Astrocyte (in vitro differentiated cells and primary cell): ENCODE data around the gene CAT. TPM values are rescaled to one million over a fixed set of nuclear protein-coding genes. Genes with fewer than 3 reads are reported as not detected.

Source experiments
- DNase-seq: peaks from one replicate; pipeline ENCODE4 v3.0.0-alpha.2; 2010; ENCODE audit warnings: low read depth
- FAIRE-seq: peaks from 2 replicates; lab custom pipeline; 2011; peaks lifted over from hg19 to GRCh38; lab: Jason Lieb, UNC
- H2AFZ ChIP-seq: 2 replicates; pipeline ENCODE4 v1.6.0; 2012; ENCODE audit warnings: low read depth, low read length, inconsistent platforms
- H3K27ac ChIP-seq: 2 replicates; pipeline ENCODE4 v1.5.1; 2011; ENCODE audit warnings: low read depth, low read length, inconsistent platforms
- H3K27me3 ChIP-seq: 2 replicates; pipeline ENCODE4 v1.6.0; 2011; ENCODE audit warnings: low read length, inconsistent platforms; ENCODE audit not compliant: insufficient read depth
- H3K36me3 ChIP-seq: 2 replicates; pipeline ENCODE4 v1.5.1; 2011; ENCODE audit warnings: low read length, inconsistent platforms; ENCODE audit not compliant: insufficient read depth
- H3K4me1 ChIP-seq: 2 replicates; pipeline ENCODE4 v1.5.1; 2011; ENCODE audit warnings: low read length, inconsistent platforms; ENCODE audit not compliant: insufficient read depth
- H3K4me2 ChIP-seq: 2 replicates; pipeline ENCODE4 v1.6.0; 2012; ENCODE audit warnings: low read length, inconsistent platforms
- H3K4me3 ChIP-seq: 2 replicates; pipeline ENCODE4 v1.5.1; 2011; ENCODE audit warnings: low read depth, mild to moderate bottlenecking, low read length, inconsistent platforms; ENCODE audit not compliant: insufficient read depth
- H3K79me2 ChIP-seq: 2 replicates; pipeline ENCODE4 v1.6.0; 2012; ENCODE audit warnings: mild to moderate bottlenecking, low read length, inconsistent platforms; ENCODE audit not compliant: insufficient read depth
- H3K9ac ChIP-seq: 2 replicates; pipeline ENCODE4 v1.6.0; 2012; ENCODE audit warnings: mild to moderate bottlenecking, low read length, inconsistent platforms
- H3K9me3 ChIP-seq: 2 replicates; pipeline ENCODE4 v1.5.1; 2012; ENCODE audit warnings: low read depth, mild to moderate bottlenecking, low read length, inconsistent platforms; ENCODE audit not compliant: insufficient read depth
- H4K20me1 ChIP-seq: 2 replicates; pipeline ENCODE4 v1.6.0; 2012; ENCODE audit warnings: low read length, inconsistent platforms; ENCODE audit not compliant: insufficient read depth
- H3K27ac Mint-ChIP-seq: one replicate; pipeline ENCODE4 v1.8.0; 2021; ENCODE audit warnings: mild to moderate bottlenecking, mixed read lengths; ENCODE audit not compliant: unreplicated experiment
- H3K27me3 Mint-ChIP-seq: one replicate; pipeline ENCODE4 v1.8.0; 2021; ENCODE audit warnings: low read depth, mixed read lengths; ENCODE audit not compliant: unreplicated experiment
- H3K36me3 Mint-ChIP-seq: one replicate; pipeline ENCODE4 v1.8.0; 2021; ENCODE audit warnings: low read depth, mixed read lengths; ENCODE audit not compliant: unreplicated experiment
- H3K4me1 Mint-ChIP-seq: one replicate; pipeline ENCODE4 v1.8.0; 2021; ENCODE audit warnings: low read depth, mixed read lengths; ENCODE audit not compliant: unreplicated experiment
- H3K4me3 Mint-ChIP-seq: one replicate; pipeline ENCODE4 v1.8.0; 2021; ENCODE audit warnings: mild to moderate bottlenecking, moderate library complexity, mixed read lengths; ENCODE audit not compliant: unreplicated experiment
- H3K9me3 Mint-ChIP-seq: one replicate; pipeline ENCODE4 v1.8.0; 2021; ENCODE audit warnings: mild to moderate bottlenecking, mixed read lengths; ENCODE audit not compliant: unreplicated experiment
- EZH2 ChIP-seq: IDR thresholded peaks from 2 replicates; pipeline ENCODE4 v1.6.1; 2012; ENCODE audit warnings: mild to moderate bottlenecking, low read length, inconsistent platforms; ENCODE audit not compliant: insufficient read depth
- total RNA-seq: library from RNA; stranded (reverse); gene quantifications from 2 replicates; pipeline ENCODE4 v1.2.1, GENCODE V29; 2021
- TF ChIP-seq, protein P1 (sequence below): IDR thresholded peaks from 2 replicates; pipeline ENCODE4 v1.5.1; 2011; ENCODE audit warnings: low read depth, mild to moderate bottlenecking, inconsistent platforms, low read length, moderate library complexity; ENCODE audit not compliant: insufficient read depth

Gene CAT
- total RNA-seq, 1 donor from 2014 or later = 17.6 TPM

DNA sequence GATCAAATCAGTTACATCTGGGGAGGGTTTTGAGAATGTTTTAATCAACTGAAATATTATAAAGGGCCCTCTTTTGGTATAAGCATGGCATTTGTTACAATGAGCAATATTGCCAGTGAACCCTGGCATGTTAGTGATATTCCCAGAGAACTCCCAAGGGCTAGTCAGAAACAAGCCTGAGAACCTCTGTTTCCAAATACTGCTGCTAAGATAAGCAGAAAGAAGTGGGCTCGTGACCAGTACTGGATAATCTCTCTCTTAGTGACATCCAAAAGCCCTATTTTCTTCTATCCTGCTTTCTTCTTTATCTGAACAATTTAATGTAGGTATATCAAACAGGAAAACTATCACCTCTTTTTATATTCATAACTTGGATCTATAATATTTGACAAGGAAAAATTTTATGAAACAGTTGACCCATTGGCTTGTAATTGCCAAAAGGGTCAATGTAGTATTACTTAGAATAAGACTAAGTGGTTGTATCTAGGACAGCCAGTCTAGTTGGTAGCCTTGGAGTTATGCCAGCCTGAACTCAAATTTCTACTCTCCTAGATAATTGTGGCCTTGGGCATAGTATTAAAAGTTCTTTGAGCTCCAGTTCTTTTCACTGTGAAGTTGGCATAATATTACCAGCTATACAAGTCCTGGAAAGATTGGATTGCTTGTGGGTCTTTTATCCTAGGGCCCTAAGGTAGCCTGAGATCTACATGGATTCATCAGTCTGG is 15.7 kb downstream of the CAT start:
- no peak overlapping the region for H2AFZ ChIP-seq
- DNase-seq (no peak), FAIRE-seq (no peak)
- H3K36me3 ChIP-seq = peaks cover 35% of the 10 kb centered on the region
- no peak overlapping the region for H3K27ac ChIP-seq
- H3K27ac Mint-ChIP-seq = no peak overlapping the region
- no peaks in the 10 kb centered on the region for H3K4me1 ChIP-seq
- no peak overlapping the region for H3K4me3 Mint-ChIP-seq
- H3K9me3 ChIP-seq = no peaks in the 10 kb centered on the region
- no peaks in the 10 kb centered on the region for H3K27me3 ChIP-seq
- no peaks in the 10 kb centered on the region for H3K9me3 Mint-ChIP-seq
- no peak for TF ChIP-seq EZH2
- TF ChIP-seq, protein P1, sequence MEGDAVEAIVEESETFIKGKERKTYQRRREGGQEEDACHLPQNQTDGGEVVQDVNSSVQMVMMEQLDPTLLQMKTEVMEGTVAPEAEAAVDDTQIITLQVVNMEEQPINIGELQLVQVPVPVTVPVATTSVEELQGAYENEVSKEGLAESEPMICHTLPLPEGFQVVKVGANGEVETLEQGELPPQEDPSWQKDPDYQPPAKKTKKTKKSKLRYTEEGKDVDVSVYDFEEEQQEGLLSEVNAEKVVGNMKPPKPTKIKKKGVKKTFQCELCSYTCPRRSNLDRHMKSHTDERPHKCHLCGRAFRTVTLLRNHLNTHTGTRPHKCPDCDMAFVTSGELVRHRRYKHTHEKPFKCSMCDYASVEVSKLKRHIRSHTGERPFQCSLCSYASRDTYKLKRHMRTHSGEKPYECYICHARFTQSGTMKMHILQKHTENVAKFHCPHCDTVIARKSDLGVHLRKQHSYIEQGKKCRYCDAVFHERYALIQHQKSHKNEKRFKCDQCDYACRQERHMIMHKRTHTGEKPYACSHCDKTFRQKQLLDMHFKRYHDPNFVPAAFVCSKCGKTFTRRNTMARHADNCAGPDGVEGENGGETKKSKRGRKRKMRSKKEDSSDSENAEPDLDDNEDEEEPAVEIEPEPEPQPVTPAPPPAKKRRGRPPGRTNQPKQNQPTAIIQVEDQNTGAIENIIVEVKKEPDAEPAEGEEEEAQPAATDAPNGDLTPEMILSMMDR = no peak
- H3K4me1 Mint-ChIP-seq = peaks cover 9% of the 10 kb centered on the region
- no peaks in the 10 kb centered on the region for H3K27me3 Mint-ChIP-seq
- H3K36me3 Mint-ChIP-seq = peaks cover 28% of the 10 kb centered on the region
- H3K9ac ChIP-seq = no peak overlapping the region
- H3K79me2 ChIP-seq = no peaks in the 10 kb centered on the region
- H3K4me2 ChIP-seq = no peak overlapping the region
- no peaks in the 10 kb centered on the region for H4K20me1 ChIP-seq
- no peak overlapping the region for H3K4me3 ChIP-seq

DNA sequence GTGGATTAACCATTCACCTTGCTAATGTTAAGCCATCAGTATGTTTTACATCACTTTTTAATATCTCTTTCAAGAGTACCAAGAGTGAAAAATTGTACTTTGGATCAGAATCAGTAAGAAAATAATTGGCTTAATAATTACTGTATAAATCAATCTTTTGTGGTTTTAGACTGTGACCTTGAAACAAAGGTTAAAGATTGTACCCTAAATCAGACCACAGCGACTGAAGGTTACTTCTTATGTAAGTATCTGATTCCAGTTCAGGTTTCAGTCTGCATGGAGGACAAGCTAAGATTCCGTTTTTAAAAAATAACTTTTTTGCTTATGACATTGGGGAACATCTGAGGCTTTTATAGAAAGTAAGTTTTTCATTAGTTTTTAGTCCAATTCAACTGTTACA is 18.9 kb downstream of the CAT start:
- H3K27ac ChIP-seq = no peak overlapping the region
- FAIRE-seq = no peak
- TF ChIP-seq, protein P1 = no peak
- no peak for TF ChIP-seq EZH2
- DNase-seq = no peak
- Mint-ChIP-seq H3K9me3 (no peaks in the 10 kb centered on the region), H3K27me3 (no peaks in the 10 kb centered on the region), H3K27ac (no peak overlapping the region), H3K4me3 (no peak overlapping the region), H3K4me1 (peaks cover 9% of the 10 kb centered on the region), H3K36me3 (peaks cover 24% of the 10 kb centered on the region)
- H2AFZ ChIP-seq = no peak overlapping the region
- H3K4me2 ChIP-seq = no peak overlapping the region
- no peaks in the 10 kb centered on the region for H3K9me3 ChIP-seq
- H3K27me3 ChIP-seq = no peaks in the 10 kb centered on the region
- no peak overlapping the region for H3K4me3 ChIP-seq
- no peaks in the 10 kb centered on the region for H4K20me1 ChIP-seq
- no peak overlapping the region for H3K9ac ChIP-seq
- H3K79me2 ChIP-seq = no peaks in the 10 kb centered on the region
- H3K36me3 ChIP-seq = peaks cover 20% of the 10 kb centered on the region
- no peaks in the 10 kb centered on the region for H3K4me1 ChIP-seq

DNA sequence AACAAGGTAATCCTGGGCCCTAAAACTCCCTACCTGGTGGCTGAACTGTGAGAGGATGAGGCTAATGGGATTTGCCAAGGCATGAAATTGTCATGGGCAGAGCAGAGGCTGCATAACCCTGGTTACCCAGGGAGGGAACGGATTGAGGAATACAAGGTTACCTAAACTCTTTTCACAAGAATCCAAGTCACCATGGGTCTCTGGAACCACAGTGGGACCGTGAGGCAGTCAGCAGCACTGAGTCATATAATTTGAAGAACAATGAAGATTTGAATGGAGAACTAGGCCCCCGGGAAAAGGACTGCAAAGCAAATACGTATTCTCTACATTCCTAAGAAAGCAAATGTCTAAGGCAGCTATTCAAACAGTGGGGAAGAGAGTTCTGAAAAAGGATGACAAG is 19.8 kb downstream of the CAT start:
- Mint-ChIP-seq H3K27me3 (no peaks in the 10 kb centered on the region), H3K27ac (no peak overlapping the region), H3K36me3 (peaks cover 24% of the 10 kb centered on the region), H3K9me3 (no peaks in the 10 kb centered on the region), H3K4me3 (no peak overlapping the region), H3K4me1 (peaks cover 9% of the 10 kb centered on the region)
- no peaks in the 10 kb centered on the region for H4K20me1 ChIP-seq
- no peak overlapping the region for H3K27ac ChIP-seq
- no peaks in the 10 kb centered on the region for H3K79me2 ChIP-seq
- TF ChIP-seq, protein P1 = no peak
- no peak for TF ChIP-seq EZH2
- peaks cover 25% of the 10 kb centered on the region for H3K36me3 ChIP-seq
- no peaks in the 10 kb centered on the region for H3K4me1 ChIP-seq
- FAIRE-seq (no peak), DNase-seq (no peak)
- H3K9me3 ChIP-seq = no peaks in the 10 kb centered on the region
- no peak overlapping the region for H3K4me2 ChIP-seq
- H3K9ac ChIP-seq = no peak overlapping the region
- H2AFZ ChIP-seq = no peak overlapping the region
- no peak overlapping the region for H3K4me3 ChIP-seq
- no peaks in the 10 kb centered on the region for H3K27me3 ChIP-seq
